Mucosa of descending colon (tissue), 3 donors: Measurements from ENCODE around the gene INPP4A. TPM values are rescaled to one million over a fixed set of nuclear protein-coding genes. Genes with fewer than 3 reads are reported as not detected.

Experiments used
- ATAC-seq: fragments of 200-7000 bp; cut with Tn5 transposase; one replicate; pipeline ENCODE4 v1.9.1; 2020; ENCODE audit warnings: mild to moderate bottlenecking, moderate library complexity
- DNase-seq, 3 donors: peaks; one replicate each; pipeline ENCODE4 v3.0.0-alpha.2; 2020
- H3K36me3 ChIP-seq: fragments of 200-600 bp; one replicate; pipeline ENCODE4 v1.8.0; 2021; ENCODE audit warnings: low read depth, mild to moderate bottlenecking
- H3K4me1 ChIP-seq: fragments of 200-600 bp; one replicate; pipeline ENCODE4 v1.8.0; 2021; ENCODE audit warnings: low read depth, mild to moderate bottlenecking
- H3K4me3 ChIP-seq: fragments of 200-600 bp; one replicate; pipeline ENCODE4 v1.8.0; 2021; ENCODE audit warnings: mild to moderate bottlenecking
- H3K9me3 ChIP-seq: fragments of 200-600 bp; one replicate; pipeline ENCODE4 v1.8.0; 2021; ENCODE audit warnings: mild to moderate bottlenecking
- CTCF ChIP-seq: fragments of 200-600 bp; IDR thresholded peaks from one replicate; pipeline ENCODE4 v1.8.0; 2022; ENCODE audit warnings: antibody characterized with exemption, mild to moderate bottlenecking
- intact Hi-C, 2 donors: fragments of 100-400 bp; cut with DNase I in 1 of 2; cut with micrococcal nuclease in 1 of 2; formaldehyde crosslinking; loops; one replicate each; pipeline versions ENCODE4 v1.11.0 to v1.11.1; 2022; cut with DNase I, micrococcal nuclease
- total RNA-seq, 3 donors: library from RNA; stranded (reverse); fragmentation: NEBNext Ultra II Directional in 2 of 3; extraction: Animal tissue kit (Norgen Biotek cat#: 25700) in 2 of 3; gene quantifications; one replicate each; pipeline versions ENCODE4 v1.2.1 to v1.2.4, GENCODE V29; 2021 to 2023
- donor health status: DM: no; HTN: no; CAD: no; lungs with moderate emphysema.
- donor health status: DM: no; HTN: no; CAD: no.
- donor health status: DM: no; HTN: yes; CAD: no.

INPP4A gene
- total RNA-seq, 3 donors from 2014 or later: 18.2 to 39.8 (median 19.1) TPM

- no peak for ATAC-seq
- peak; percentile 63 to 76 (median 69) for DNase-seq
- H3K4me3 ChIP-seq: no peak overlapping the region
- no peaks in the 10 kb centered on the region for H3K9me3 ChIP-seq
- TF ChIP-seq CTCF: no peak
- peaks cover 21% of the 10 kb centered on the region for H3K4me1 ChIP-seq
- H3K36me3 ChIP-seq: no peaks in the 10 kb centered on the region
- intact Hi-C loops: no loop called here
Observed at GRCh38 chr2:98441706-98442450, 2.8 kb upstream of the INPP4A start.

GRCh38 chr2:98442488-98442887, 2.2 kb upstream of the INPP4A start:
- ATAC-seq: no peak
- no peak for DNase-seq
- intact Hi-C loops: no loop called here
- peaks cover 23% of the 10 kb centered on the region for H3K4me1 ChIP-seq
- H3K9me3 ChIP-seq: no peaks in the 10 kb centered on the region
- no peak overlapping the region for H3K4me3 ChIP-seq
- TF ChIP-seq CTCF: no peak
- H3K36me3 ChIP-seq: no peaks in the 10 kb centered on the region

- Histone ChIP-seq H3K9me3 (no peaks in the 10 kb centered on the region), H3K4me3 (peak overlapping the region; percentile 74), H3K36me3 (no peaks in the 10 kb centered on the region), H3K4me1 (peaks cover 23% of the 10 kb centered on the region)
- DNase-seq (peak in 2 of 3 donors; percentile 61 to 62), ATAC-seq (peak; percentile 48)
- TF ChIP-seq CTCF: no peak
- intact Hi-C loops: no loop called here
Observed at GRCh38 chr2:98445177-98445682, 572 bp downstream of the INPP4A start.

- ATAC-seq: peak; percentile 6
- Histone ChIP-seq H3K9me3 (no peaks in the 10 kb centered on the region), H3K36me3 (no peaks in the 10 kb centered on the region), H3K4me1 (peaks cover 23% of the 10 kb centered on the region), H3K4me3 (peak overlapping the region; percentile 74)
- no peak for TF ChIP-seq CTCF
- intact Hi-C loops: no loop called here
- DNase-seq: no peak
Observed at GRCh38 chr2:98445683-98446581, 1.3 kb downstream of the INPP4A start.

DNA sequence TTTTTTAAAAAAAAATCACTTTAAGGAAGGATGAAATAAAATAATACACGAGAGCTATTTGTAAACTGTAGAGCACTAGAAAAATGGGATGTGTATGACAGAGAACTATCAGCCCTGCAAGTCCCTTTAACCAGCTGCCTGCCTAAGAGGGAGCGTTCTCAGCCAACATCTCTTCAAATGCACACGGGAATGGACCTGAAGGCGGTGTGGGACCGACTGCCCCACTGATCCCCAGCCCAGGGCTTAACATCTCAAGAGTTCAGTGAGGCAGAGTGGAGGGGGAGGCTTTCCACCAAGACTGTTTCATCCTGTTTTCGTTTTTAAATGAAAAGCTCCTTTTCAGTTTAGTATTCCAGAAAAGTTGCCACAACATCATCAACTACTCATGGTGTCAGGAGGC, 2.2 kb downstream of the INPP4A start:
- Histone ChIP-seq H3K36me3 (no peaks in the 10 kb centered on the region), H3K4me3 (no peak overlapping the region), H3K9me3 (no peaks in the 10 kb centered on the region), H3K4me1 (peaks cover 20% of the 10 kb centered on the region)
- DNase-seq (no peak), ATAC-seq (no peak)
- intact Hi-C loops: no loop called here
- no peak for TF ChIP-seq CTCF
